GM18520 (cell line): ENCODE measurements around the gene NRCAM.

Experiments
- ATAC-seq: cut with Tn5 transposase; IDR thresholded peaks from one replicate; pipeline ENCODE4 v1.9.1; 2021; ENCODE audit not compliant: unreplicated experiment

The NRCAM gene

GRCh38 chr7:108460964-108461363 is 4.7 kb upstream of the NRCAM start:
- ATAC-seq = no peak

GRCh38 chr7:108459922-108460551 is 3.8 kb upstream of the NRCAM start:
- no peak for ATAC-seq

- no peak for ATAC-seq
These were observed 1.6 kb upstream of the NRCAM start for GRCh38 chr7:108457871-108458270.

GRCh38 chr7:108456845-108457540 is 757 bp upstream of the NRCAM start:
- no peak for ATAC-seq

- ATAC-seq = no peak
These were observed 662 bp downstream of the NRCAM start for GRCh38 chr7:108455551-108455997.

GRCh38 chr7:108454674-108455550 is 1.3 kb downstream of the NRCAM start:
- no peak for ATAC-seq

GRCh38 chr7:108454317-108454673 is 1.9 kb downstream of the NRCAM start:
- ATAC-seq = no peak

GRCh38 chr7:108453320-108453719 is 2.9 kb downstream of the NRCAM start:
- ATAC-seq = no peak

- ATAC-seq = no peak
These were observed 3.5 kb downstream of the NRCAM start for GRCh38 chr7:108452707-108453106.

- no peak for ATAC-seq
These were observed 4.9 kb downstream of the NRCAM start for GRCh38 chr7:108451296-108451848.

GRCh38 chr7:108450160-108450559 is 6.1 kb downstream of the NRCAM start:
- ATAC-seq = no peak

GRCh38 chr7:108449521-108449920 is 6.7 kb downstream of the NRCAM start:
- no peak for ATAC-seq

- no peak for ATAC-seq
These were observed 7.4 kb downstream of the NRCAM start for GRCh38 chr7:108448584-108449505.

- no peak for ATAC-seq
These were observed 14.1 kb downstream of the NRCAM start for GRCh38 chr7:108442039-108442568.

GRCh38 chr7:108441392-108441955 is 14.8 kb downstream of the NRCAM start:
- no peak for ATAC-seq

- no peak for ATAC-seq
These were observed 15.6 kb downstream of the NRCAM start for GRCh38 chr7:108440613-108441012.

- ATAC-seq = no peak
These were observed 19.3 kb downstream of the NRCAM start for GRCh38 chr7:108436906-108437305.

GRCh38 chr7:108434010-108434409 is 22.2 kb downstream of the NRCAM start:
- no peak for ATAC-seq

GRCh38 chr7:108431099-108431498 is 25.1 kb downstream of the NRCAM start:
- ATAC-seq = no peak

- ATAC-seq = no peak
These were observed 25.6 kb downstream of the NRCAM start for GRCh38 chr7:108430664-108431063.
